HepG2 (cell line): Measurements from ENCODE around the gene BRINP1. TPM values are rescaled to one million over a fixed set of nuclear protein-coding genes. Genes with fewer than 3 reads are reported as not detected.

Experiments used
- ATAC-seq: fragments of 200-7000 bp; cut with Tn5 transposase; 3 replicates; pipeline ENCODE4 v1.9.1; 2020; ENCODE audit warnings: mild to moderate bottlenecking, moderate library complexity
- BruUV-seq: library from RNA; stranded (reverse); fragments of 400-500 nt; replicated peaks from 2 replicates; lab custom pipeline; 2021; lab: Mats Ljungman, UMichigan
- CTCF ChIA-PET: fragments of 300-600 bp; formaldehyde crosslinking; extraction: SDS; loops from one replicate; lab custom pipeline; 2021; ENCODE audit warnings: low total read pairs, inconsistent platforms, low intra/inter-chr PET ratio; lab: Yijun Ruan, JAX
- POLR2A ChIA-PET: fragments of 350-600 bp; sonication (Branson Sonifier 250); formaldehyde crosslinking; loops from one replicate; lab custom pipeline; 2020; ENCODE audit warnings: antibody characterized with exemption, inconsistent platforms; lab: Yijun Ruan, JAX
- DNase-seq: peaks from one replicate; pipeline ENCODE4 v3.0.0-alpha.2; 2015; ENCODE audit warnings: low spot score
- FAIRE-seq: peaks from 3 replicates; lab custom pipeline; 2011; peaks lifted over from hg19 to GRCh38; lab: Jason Lieb, UNC
- H2AFZ ChIP-seq: one replicate; pipeline ENCODE4 v1.6.1; 2011; ENCODE audit warnings: low read length, inconsistent platforms
- H3K27ac ChIP-seq: fragments of 300-600 bp; 3 replicates; pipeline ENCODE4 v1.8.0; 2011; ENCODE audit warnings: mixed run types, mild to moderate bottlenecking, mixed read lengths, low read length, inconsistent platforms; ENCODE audit not compliant: insufficient read depth; ENCODE audit errors: extremely low read length
- H3K27me3 ChIP-seq, 2 experiments: fragments of 200-600 bp in 1 of 2; 2 replicates in 1 of 2; 3 replicates in 1 of 2; pipeline versions ENCODE4 v1.6.0 to v1.8.0; 2011; ENCODE audit warnings: low read length in 2 of 2, mild to moderate bottlenecking in 2 of 2, moderate library complexity in 2 of 2, inconsistent platforms in 1 of 2; ENCODE audit not compliant: insufficient read depth in 2 of 2, control insufficient read depth in 1 of 2
- H3K36me3 ChIP-seq, 2 experiments: fragments of 200-600 bp in 1 of 2; replicated peaks in 1 of 2; 2 replicates in 1 of 2; 3 replicates in 1 of 2; pipeline versions ENCODE4 v1.5.1 to v1.8.0; 2011; ENCODE audit warnings: low read length in 2 of 2, inconsistent platforms in 1 of 2; ENCODE audit not compliant: insufficient read depth in 2 of 2, control insufficient read depth in 1 of 2
- H3K4me1 ChIP-seq: 2 replicates; pipeline ENCODE4 v1.5.1; 2012; ENCODE audit warnings: low read length, inconsistent platforms; ENCODE audit not compliant: insufficient read depth
- H3K4me2 ChIP-seq: 2 replicates; pipeline ENCODE4 v1.6.0; 2011; ENCODE audit warnings: low read depth, low read length, inconsistent platforms
- H3K4me3 ChIP-seq, 3 experiments: fragments of 200-600 bp in 1 of 3; sonication (generic), shearing (Covaris generic) in 1 of 3; replicated peaks in 1 of 3; 2 replicates each; pipeline ENCODE4 v1.5.1; 2011 to 2016; ENCODE audit warnings: low read length in 3 of 3, inconsistent platforms in 2 of 3, low read depth in 2 of 3, mild to moderate bottlenecking in 2 of 3, control low read depth in 1 of 3, mixed read lengths in 1 of 3; ENCODE audit not compliant: insufficient read depth in 1 of 3
- H3K79me2 ChIP-seq: one replicate; pipeline ENCODE4 v1.6.1; 2011; ENCODE audit warnings: low read length, inconsistent platforms; ENCODE audit not compliant: insufficient read depth
- H3K9ac ChIP-seq: 2 replicates; pipeline ENCODE4 v1.6.0; 2011; ENCODE audit warnings: mild to moderate bottlenecking, low read depth, low read length, inconsistent platforms; ENCODE audit not compliant: insufficient read depth
- H3K9me3 ChIP-seq: 2 replicates; pipeline ENCODE4 v1.5.1; 2012; ENCODE audit warnings: mild to moderate bottlenecking, low read length
- H4K20me1 ChIP-seq: 2 replicates; pipeline ENCODE4 v1.6.0; 2011; ENCODE audit warnings: inconsistent platforms, mild to moderate bottlenecking, low read length, moderate library complexity; ENCODE audit not compliant: insufficient read depth
- ATF4 ChIP-seq, 2 experiments: fragments of 450-650 bp in 1 of 2; sonication (generic) in 1 of 2; formaldehyde crosslinking; IDR thresholded peaks; 2 replicates each; pipeline versions ENCODE4 v1.5.0 to v1.8.0; 2020 to 2022; ENCODE audit warnings: mild to moderate bottlenecking in 1 of 2, missing genetic modification reagents in 1 of 2
- NCOA5 ChIP-seq: sonication (generic); formaldehyde crosslinking; IDR thresholded peaks from 2 replicates; pipeline ENCODE4 v1.4.0; 2020; ENCODE audit warnings: missing genetic modification reagents
- POGZ ChIP-seq: sonication (generic); formaldehyde crosslinking; IDR thresholded peaks from 2 replicates; pipeline ENCODE4 v1.4.0; 2020; ENCODE audit warnings: mild to moderate bottlenecking, missing genetic modification reagents
- SIX1 ChIP-seq: sonication (generic); formaldehyde crosslinking; IDR thresholded peaks from 2 replicates; pipeline ENCODE4 v1.4.0; 2020; ENCODE audit warnings: missing genetic modification reagents, borderline replicate concordance
- TCF7 ChIP-seq: sonication (generic); IDR thresholded peaks from 2 replicates; pipeline ENCODE4 v1.6.1; 2016; ENCODE audit warnings: antibody characterized with exemption, low read depth
- TRIM24 ChIP-seq: sonication (generic); formaldehyde crosslinking; IDR thresholded peaks from 2 replicates; pipeline ENCODE4 v1.8.0; 2022; ENCODE audit warnings: mild to moderate bottlenecking, missing genetic modification reagents
- U2AF2 ChIP-seq: fragments of 200-400 bp; formaldehyde crosslinking; IDR thresholded peaks from 2 replicates; pipeline ENCODE4 v1.6.1; 2017; ENCODE audit warnings: low read depth, mild to moderate bottlenecking, low read length
- ZNF281 ChIP-seq: sonication (generic); formaldehyde crosslinking; IDR thresholded peaks from 2 replicates; pipeline ENCODE4 v1.4.0; 2020; ENCODE audit warnings: missing genetic modification reagents, borderline replicate concordance
- in situ Hi-C: cut with HindIII; loops from 2 replicates; pipeline ENCODE4 v1.10.0; 2017; ENCODE audit warnings: low pct_unique_long_range_greater_than_20kb; ENCODE audit not compliant: extremely low pct_ligation_motif_present
- intact Hi-C: fragments of 100-400 bp; cut with micrococcal nuclease; formaldehyde crosslinking; loops from one replicate; pipeline ENCODE4 v1.10.0; 2022; ENCODE audit not compliant: unreplicated experiment
- polyA plus RNA-seq, 8 experiments: library from polyadenylated mRNA; depleted of rRNA in 3 of 8; stranded (reverse) in 7 of 8; unstranded in 1 of 8; fragments of >200 nt; fragmentation: Illumina TruSeq in 4 of 8; extraction: Trizol in 4 of 8; gene quantifications; 2 replicates each; pipeline versions ENCODE4 v1.2.1 to v1.2.3, GENCODE V29; 2011 to 2016; ENCODE audit warnings: low read depth in 4 of 8, missing spikeins in 1 of 8, mixed read lengths in 1 of 8; ENCODE audit not compliant: insufficient read depth in 1 of 8
- total RNA-seq, 5 experiments: library from RNA; depleted of rRNA; stranded (reverse); fragments of >200 nt; fragmentation: Illumina TruSeq; extraction: Trizol; gene quantifications; 2 replicates each; pipeline ENCODE4 v1.2.3, GENCODE V29; 2016; ENCODE audit warnings: low read depth in 1 of 5
- TF ChIP-seq, protein P1 (sequence below): sonication (generic); formaldehyde crosslinking; IDR thresholded peaks from 2 replicates; pipeline ENCODE4 v1.5.0; 2020; ENCODE audit warnings: mild to moderate bottlenecking, missing genetic modification reagents, borderline replicate concordance

The BRINP1 gene
- total and polyA plus RNA-seq, 2 of the 13 experiments (the other 11 are each of a cell fraction or from before 2014, with no cell fraction given), result not detected

- FAIRE-seq, result no peak
- H3K9ac ChIP-seq, result no peak overlapping the region
- no peak overlapping the region for H3K27ac ChIP-seq
- H3K27me3 ChIP-seq, result no peaks in the 10 kb centered on the region
- POLR2A ChIA-PET, result no interaction called here
- no peak for ATAC-seq
- H3K4me3 ChIP-seq, result no peak overlapping the region
- in situ Hi-C loops, result no loop called here
- no peaks in the 10 kb centered on the region for H4K20me1 ChIP-seq
- no peaks in the 10 kb centered on the region for H3K79me2 ChIP-seq
- no peaks in the 10 kb centered on the region for H3K4me1 ChIP-seq
- TF ChIP-seq POGZ (CRISPR knock-in tag) (no peak), TCF7 (no peak), ZNF281 (CRISPR knock-in tag) (no peak), ATF4 (CRISPR knock-in tag; IDR thresholded peaks at IDR 0.05) (no peak), TRIM24 (no peak), NCOA5 (CRISPR knock-in tag) (no peak), U2AF2 (no peak), SIX1 (CRISPR knock-in tag) (no peak)
- TF ChIP-seq, protein P1, sequence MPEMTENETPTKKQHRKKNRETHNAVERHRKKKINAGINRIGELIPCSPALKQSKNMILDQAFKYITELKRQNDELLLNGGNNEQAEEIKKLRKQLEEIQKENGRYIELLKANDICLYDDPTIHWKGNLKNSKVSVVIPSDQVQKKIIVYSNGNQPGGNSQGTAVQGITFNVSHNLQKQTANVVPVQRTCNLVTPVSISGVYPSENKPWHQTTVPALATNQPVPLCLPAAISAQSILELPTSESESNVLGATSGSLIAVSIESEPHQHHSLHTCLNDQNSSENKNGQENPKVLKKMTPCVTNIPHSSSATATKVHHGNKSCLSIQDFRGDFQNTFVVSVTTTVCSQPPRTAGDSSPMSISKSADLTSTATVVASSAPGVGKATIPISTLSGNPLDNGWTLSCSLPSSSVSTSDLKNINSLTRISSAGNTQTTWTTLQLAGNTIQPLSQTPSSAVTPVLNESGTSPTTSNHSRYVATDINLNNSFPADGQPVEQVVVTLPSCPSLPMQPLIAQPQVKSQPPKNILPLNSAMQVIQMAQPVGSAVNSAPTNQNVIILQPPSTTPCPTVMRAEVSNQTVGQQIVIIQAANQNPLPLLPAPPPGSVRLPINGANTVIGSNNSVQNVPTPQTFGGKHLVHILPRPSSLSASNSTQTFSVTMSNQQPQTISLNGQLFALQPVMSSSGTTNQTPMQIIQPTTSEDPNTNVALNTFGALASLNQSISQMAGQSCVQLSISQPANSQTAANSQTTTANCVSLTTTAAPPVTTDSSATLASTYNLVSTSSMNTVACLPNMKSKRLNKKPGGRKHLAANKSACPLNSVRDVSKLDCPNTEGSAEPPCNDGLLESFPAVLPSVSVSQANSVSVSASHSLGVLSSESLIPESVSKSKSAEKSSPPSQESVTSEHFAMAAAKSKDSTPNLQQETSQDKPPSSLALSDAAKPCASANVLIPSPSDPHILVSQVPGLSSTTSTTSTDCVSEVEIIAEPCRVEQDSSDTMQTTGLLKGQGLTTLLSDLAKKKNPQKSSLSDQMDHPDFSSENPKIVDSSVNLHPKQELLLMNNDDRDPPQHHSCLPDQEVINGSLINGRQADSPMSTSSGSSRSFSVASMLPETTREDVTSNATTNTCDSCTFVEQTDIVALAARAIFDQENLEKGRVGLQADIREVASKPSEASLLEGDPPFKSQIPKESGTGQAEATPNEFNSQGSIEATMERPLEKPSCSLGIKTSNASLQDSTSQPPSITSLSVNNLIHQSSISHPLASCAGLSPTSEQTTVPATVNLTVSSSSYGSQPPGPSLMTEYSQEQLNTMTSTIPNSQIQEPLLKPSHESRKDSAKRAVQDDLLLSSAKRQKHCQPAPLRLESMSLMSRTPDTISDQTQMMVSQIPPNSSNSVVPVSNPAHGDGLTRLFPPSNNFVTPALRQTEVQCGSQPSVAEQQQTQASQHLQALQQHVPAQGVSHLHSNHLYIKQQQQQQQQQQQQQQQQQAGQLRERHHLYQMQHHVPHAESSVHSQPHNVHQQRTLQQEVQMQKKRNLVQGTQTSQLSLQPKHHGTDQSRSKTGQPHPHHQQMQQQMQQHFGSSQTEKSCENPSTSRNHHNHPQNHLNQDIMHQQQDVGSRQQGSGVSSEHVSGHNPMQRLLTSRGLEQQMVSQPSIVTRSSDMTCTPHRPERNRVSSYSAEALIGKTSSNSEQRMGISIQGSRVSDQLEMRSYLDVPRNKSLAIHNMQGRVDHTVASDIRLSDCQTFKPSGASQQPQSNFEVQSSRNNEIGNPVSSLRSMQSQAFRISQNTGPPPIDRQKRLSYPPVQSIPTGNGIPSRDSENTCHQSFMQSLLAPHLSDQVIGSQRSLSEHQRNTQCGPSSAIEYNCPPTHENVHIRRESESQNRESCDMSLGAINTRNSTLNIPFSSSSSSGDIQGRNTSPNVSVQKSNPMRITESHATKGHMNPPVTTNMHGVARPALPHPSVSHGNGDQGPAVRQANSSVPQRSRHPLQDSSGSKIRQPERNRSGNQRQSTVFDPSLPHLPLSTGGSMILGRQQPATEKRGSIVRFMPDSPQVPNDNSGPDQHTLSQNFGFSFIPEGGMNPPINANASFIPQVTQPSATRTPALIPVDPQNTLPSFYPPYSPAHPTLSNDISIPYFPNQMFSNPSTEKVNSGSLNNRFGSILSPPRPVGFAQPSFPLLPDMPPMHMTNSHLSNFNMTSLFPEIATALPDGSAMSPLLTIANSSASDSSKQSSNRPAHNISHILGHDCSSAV (CRISPR knock-in tag), result no peak
- TF ChIP-seq, all 625 proteins: peak for 0
- H2AFZ ChIP-seq, result no peak overlapping the region
- no peak for DNase-seq
- CTCF ChIA-PET, result no interaction called here
- intact Hi-C loops, result no loop called here
- H3K36me3 ChIP-seq, result no peaks in the 10 kb centered on the region
- H3K4me2 ChIP-seq, result no peak overlapping the region
- BruUV-seq, result no TSS peak
- H3K9me3 ChIP-seq, result peaks cover 55% of the 10 kb centered on the region
These were observed 251.8 kb downstream of the BRINP1 start for GRCh38 chr9:119117409-119117808.
